Osteoblast (primary cell): Measurements from ENCODE around the gene ABLIM1. TPM values are rescaled to one million over a fixed set of nuclear protein-coding genes. Genes with fewer than 3 reads are reported as not detected.

Source experiments
- DNase-seq: peaks from one replicate; pipeline ENCODE4 v3.0.0; 2011; ENCODE audit warnings: low spot score, mixed read lengths; ENCODE audit not compliant: insufficient read length; ENCODE audit errors: missing footprints
- H2AFZ ChIP-seq: 2 replicates; pipeline ENCODE4 v1.6.0; 2011; ENCODE audit warnings: mild to moderate bottlenecking, low read length
- H3K27ac ChIP-seq: 2 replicates; pipeline ENCODE4 v1.5.1; 2011; ENCODE audit warnings: mild to moderate bottlenecking, low read depth, low read length, moderate library complexity
- H3K27me3 ChIP-seq: 2 replicates; pipeline ENCODE4 v1.6.0; 2012; ENCODE audit warnings: mild to moderate bottlenecking, control low read depth, inconsistent platforms, low read length, moderate library complexity; ENCODE audit not compliant: insufficient read depth
- H3K36me3 ChIP-seq: 2 replicates; pipeline ENCODE4 v1.5.1; 2011; ENCODE audit warnings: mild to moderate bottlenecking, low read length, control low read depth, moderate library complexity; ENCODE audit not compliant: insufficient read depth
- H3K4me1 ChIP-seq: 2 replicates; pipeline ENCODE4 v1.5.1; 2011; ENCODE audit warnings: mild to moderate bottlenecking, low read length, control low read depth, moderate library complexity; ENCODE audit not compliant: insufficient read depth
- H3K4me2 ChIP-seq: 2 replicates; pipeline ENCODE4 v1.6.0; 2011; ENCODE audit warnings: mild to moderate bottlenecking, low read length; ENCODE audit not compliant: insufficient read depth
- H3K4me3 ChIP-seq: fragments of 200-600 bp; sonication (generic); 3 replicates; pipeline ENCODE4 v1.5.1; 2012; ENCODE audit warnings: mild to moderate bottlenecking, low read length, inconsistent platforms; ENCODE audit not compliant: insufficient read depth
- H3K79me2 ChIP-seq: 2 replicates; pipeline ENCODE4 v1.6.0; 2012; ENCODE audit warnings: mild to moderate bottlenecking, low read length, control low read depth, inconsistent platforms; ENCODE audit not compliant: insufficient read depth
- H3K9me3 ChIP-seq: 2 replicates; pipeline ENCODE4 v1.5.1; 2011; ENCODE audit warnings: low read depth, low read length, control low read depth
- H4K20me1 ChIP-seq: 2 replicates; pipeline ENCODE4 v1.6.0; 2012; ENCODE audit warnings: mild to moderate bottlenecking, low read length, control low read depth; ENCODE audit not compliant: insufficient read depth
- total RNA-seq: library from RNA; depleted of rRNA; stranded (reverse); fragments of >200 nt; gene quantifications from 2 replicates; pipeline ENCODE4 v1.2.3, GENCODE V29; 2012
- TF ChIP-seq, protein P1 (sequence below): IDR thresholded peaks from 2 replicates; pipeline ENCODE4 v1.5.1; 2011; ENCODE audit warnings: mild to moderate bottlenecking, low read depth, low read length, moderate library complexity; ENCODE audit errors: extremely low read depth

Gene ABLIM1
- total RNA-seq, 1 donor, result 11.2 TPM

DNA sequence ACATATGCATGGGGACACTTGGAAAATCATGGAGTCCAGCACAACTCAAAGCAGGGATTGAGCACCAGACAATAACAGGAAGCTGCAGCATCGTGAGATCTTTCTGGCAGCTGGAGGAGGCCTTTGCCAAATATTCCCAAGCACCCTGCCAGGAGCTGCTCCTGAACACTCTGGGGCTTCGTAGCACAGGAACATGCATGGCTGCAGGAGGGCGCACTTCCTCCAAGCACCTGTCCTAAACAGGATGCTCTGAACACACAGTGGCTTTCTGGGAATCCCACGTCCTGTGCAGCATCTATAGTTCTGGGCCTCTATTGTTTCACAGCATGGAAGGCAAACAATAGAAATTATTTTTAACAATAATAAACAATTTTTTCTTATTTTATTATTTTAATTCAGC lies 4.1 kb downstream of the ABLIM1 start:
- H3K4me2 ChIP-seq, result no peak overlapping the region
- no peaks in the 10 kb centered on the region for H3K4me1 ChIP-seq
- no peak overlapping the region for H3K27ac ChIP-seq
- no peaks in the 10 kb centered on the region for H4K20me1 ChIP-seq
- peaks cover 6% of the 10 kb centered on the region for H3K27me3 ChIP-seq
- no peak for DNase-seq
- H3K79me2 ChIP-seq, result no peaks in the 10 kb centered on the region
- H3K9me3 ChIP-seq, result no peaks in the 10 kb centered on the region
- H3K4me3 ChIP-seq, result no peak overlapping the region
- TF ChIP-seq, protein P1, sequence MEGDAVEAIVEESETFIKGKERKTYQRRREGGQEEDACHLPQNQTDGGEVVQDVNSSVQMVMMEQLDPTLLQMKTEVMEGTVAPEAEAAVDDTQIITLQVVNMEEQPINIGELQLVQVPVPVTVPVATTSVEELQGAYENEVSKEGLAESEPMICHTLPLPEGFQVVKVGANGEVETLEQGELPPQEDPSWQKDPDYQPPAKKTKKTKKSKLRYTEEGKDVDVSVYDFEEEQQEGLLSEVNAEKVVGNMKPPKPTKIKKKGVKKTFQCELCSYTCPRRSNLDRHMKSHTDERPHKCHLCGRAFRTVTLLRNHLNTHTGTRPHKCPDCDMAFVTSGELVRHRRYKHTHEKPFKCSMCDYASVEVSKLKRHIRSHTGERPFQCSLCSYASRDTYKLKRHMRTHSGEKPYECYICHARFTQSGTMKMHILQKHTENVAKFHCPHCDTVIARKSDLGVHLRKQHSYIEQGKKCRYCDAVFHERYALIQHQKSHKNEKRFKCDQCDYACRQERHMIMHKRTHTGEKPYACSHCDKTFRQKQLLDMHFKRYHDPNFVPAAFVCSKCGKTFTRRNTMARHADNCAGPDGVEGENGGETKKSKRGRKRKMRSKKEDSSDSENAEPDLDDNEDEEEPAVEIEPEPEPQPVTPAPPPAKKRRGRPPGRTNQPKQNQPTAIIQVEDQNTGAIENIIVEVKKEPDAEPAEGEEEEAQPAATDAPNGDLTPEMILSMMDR, result no peak
- no peaks in the 10 kb centered on the region for H3K36me3 ChIP-seq
- no peak overlapping the region for H2AFZ ChIP-seq

- TF ChIP-seq, protein P1, result no peak
- no peaks in the 10 kb centered on the region for H3K9me3 ChIP-seq
- no peak overlapping the region for H3K27ac ChIP-seq
- peaks cover 9% of the 10 kb centered on the region for H3K4me1 ChIP-seq
- no peaks in the 10 kb centered on the region for H3K36me3 ChIP-seq
- H3K4me3 ChIP-seq, result no peak overlapping the region
- H4K20me1 ChIP-seq, result no peaks in the 10 kb centered on the region
- no peak for DNase-seq
- H3K4me2 ChIP-seq, result no peak overlapping the region
- no peaks in the 10 kb centered on the region for H3K79me2 ChIP-seq
- no peak overlapping the region for H2AFZ ChIP-seq
- no peaks in the 10 kb centered on the region for H3K27me3 ChIP-seq
Measured at GRCh38 chr10:114652402-114653368, 5.4 kb downstream of the ABLIM1 start.

- Histone ChIP-seq H3K4me2 (no peak overlapping the region), H2AFZ (no peak overlapping the region), H3K4me3 (no peak overlapping the region), H3K9me3 (no peaks in the 10 kb centered on the region), H3K27ac (no peak overlapping the region), H3K36me3 (no peaks in the 10 kb centered on the region), H3K79me2 (no peaks in the 10 kb centered on the region), H3K4me1 (peaks cover 15% of the 10 kb centered on the region), H3K27me3 (no peaks in the 10 kb centered on the region), H4K20me1 (no peaks in the 10 kb centered on the region)
- no peak for DNase-seq
- TF ChIP-seq, protein P1, result no peak
Measured at GRCh38 chr10:114650831-114651230, 7.2 kb downstream of the ABLIM1 start.

GRCh38 chr10:114650266-114650665 lies 7.8 kb downstream of the ABLIM1 start:
- Histone ChIP-seq H3K79me2 (no peaks in the 10 kb centered on the region), H3K27me3 (no peaks in the 10 kb centered on the region), H3K36me3 (no peaks in the 10 kb centered on the region), H4K20me1 (no peaks in the 10 kb centered on the region), H3K27ac (no peak overlapping the region), H2AFZ (no peak overlapping the region), H3K4me3 (no peak overlapping the region), H3K9me3 (no peaks in the 10 kb centered on the region), H3K4me2 (no peak overlapping the region), H3K4me1 (peaks cover 15% of the 10 kb centered on the region)
- DNase-seq, result no peak
- TF ChIP-seq, protein P1, result no peak
